HuH-7 (cell line): ENCODE measurements around the gene DMRT1.
A peak's percentile ranks its signal among the peaks of the same experiment; 100 is the strongest.
"Not testable (repeated sequence)": the region's sequence is repeated elsewhere in the genome, so short reads cannot be mapped to it uniquely, and the experiment has no call there.

Experiments used
- DNase-seq: peaks from one replicate; pipeline ENCODE4 v3.0.0; 2011; ENCODE audit warnings: low spot score

The DMRT1 gene

DNA sequence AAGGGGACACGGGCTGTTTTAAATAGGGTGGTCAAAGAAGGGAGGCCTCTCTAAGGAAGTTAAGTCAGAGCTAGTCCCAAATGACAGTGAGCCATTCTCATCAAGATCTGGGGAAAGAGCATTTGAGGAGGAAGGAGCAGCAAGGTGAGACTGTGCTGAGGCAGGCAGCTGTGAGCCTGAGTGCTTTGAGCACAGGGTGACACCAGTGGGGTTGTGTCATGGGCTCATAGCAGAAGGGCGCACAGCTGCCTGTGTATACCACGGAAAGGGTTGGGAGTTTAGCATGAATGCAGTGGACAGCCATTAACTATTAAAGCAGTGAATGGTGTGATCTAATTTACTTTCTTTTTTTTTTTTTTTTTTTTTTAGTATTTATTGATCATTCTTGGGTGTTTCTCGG is 19.2 kb downstream of the DMRT1 start:
- no peak for DNase-seq

DNA sequence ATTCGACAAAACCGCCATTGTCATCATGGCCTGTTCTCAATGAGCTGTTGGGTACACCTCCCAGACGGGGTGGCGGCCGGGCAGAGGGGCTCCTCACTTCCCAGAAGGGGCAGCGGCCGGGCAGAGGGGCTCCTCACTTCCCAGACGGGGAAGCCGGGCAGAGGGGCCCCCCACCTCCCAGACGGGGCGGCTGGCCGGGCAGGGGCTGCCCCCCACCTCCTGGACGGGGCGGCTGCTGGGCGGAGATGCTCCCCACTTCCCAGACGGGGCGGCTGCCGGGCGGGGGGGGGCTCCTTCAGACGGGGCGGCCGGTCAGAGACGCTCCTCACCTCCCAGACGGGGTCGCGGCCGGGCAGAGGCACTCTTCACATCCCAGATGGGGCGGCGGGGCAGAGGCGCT is 20.0 kb downstream of the DMRT1 start:
- DNase-seq: not testable (repeated sequence)

DNA sequence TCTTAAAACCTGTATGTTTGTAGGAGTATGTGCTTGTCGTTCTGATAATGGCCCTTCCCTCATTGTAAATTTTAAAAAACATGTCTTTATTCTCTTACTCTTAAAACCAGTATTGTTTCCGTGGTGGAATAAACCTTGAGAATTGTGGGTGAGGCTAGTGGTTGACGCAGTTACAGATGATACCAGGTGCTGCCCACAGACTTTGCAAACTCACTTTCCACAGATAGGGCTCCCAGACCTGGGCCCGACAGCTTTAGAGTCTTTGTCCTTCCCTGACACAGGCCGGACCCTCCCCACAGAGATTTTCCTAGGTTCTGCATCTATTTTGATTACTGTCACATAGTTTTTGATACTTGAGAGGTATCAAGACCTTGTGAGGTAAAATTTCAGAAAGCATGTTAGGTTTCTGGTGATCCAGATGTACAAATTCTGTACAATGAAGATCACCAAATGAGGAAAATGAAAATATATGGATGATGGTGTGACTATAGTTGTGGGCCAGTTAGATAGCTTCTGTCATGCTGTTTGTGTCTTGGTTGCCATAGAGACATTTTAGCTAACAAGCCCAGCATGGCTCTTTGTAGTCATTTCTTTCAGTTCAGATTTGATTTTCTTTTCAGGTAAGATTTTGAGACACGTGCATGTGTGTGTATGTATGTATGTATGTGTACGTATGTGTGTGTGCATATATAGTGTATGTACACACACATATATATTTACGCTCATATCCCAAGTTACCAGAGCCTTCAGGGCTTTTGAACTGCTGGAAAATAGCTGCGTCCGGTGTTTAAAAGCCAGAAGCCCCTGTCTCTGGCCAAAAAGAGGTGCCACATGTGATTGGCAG is 33.8 kb downstream of the DMRT1 start:
- DNase-seq: no peak

DNA sequence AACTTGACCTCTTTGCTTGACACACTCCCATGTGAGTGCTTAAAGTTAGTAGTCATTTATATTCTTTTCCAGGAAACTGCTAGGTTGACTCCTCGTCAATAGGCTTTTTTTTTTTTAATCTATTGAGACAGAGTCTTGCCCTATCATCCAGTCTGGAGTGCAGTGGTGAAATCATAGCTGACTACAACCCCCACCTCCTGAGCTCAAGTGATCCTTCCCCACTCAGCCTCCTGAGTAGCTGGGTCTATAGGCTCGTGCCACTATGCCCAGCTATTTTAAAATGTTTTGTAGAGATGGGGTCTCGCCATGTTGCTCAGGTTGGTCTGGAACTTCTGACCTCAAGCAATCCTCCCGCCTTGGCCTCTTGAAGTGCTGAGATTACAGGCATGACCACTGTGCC is 34.9 kb downstream of the DMRT1 start:
- no peak for DNase-seq

DNA sequence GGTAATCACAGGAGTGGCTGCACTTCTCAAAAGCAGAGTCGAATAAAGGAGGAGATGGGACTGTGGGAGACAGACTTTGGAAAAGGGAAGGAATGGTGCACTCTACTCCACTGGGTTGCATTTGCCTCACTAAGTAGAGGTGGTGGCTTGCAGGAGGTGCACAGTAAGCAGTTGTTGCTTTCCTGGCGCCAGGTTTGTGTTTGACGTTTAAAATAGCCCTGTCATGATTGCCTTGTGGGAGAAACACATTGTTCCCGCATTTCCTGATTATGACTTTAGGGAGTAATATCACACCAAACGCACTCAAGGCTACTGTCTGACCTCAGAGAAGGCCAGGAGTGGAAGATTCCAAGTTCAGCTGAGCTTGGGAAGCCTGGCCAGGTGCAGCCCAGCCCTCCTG is 36.7 kb downstream of the DMRT1 start:
- DNase-seq: no peak

DNA sequence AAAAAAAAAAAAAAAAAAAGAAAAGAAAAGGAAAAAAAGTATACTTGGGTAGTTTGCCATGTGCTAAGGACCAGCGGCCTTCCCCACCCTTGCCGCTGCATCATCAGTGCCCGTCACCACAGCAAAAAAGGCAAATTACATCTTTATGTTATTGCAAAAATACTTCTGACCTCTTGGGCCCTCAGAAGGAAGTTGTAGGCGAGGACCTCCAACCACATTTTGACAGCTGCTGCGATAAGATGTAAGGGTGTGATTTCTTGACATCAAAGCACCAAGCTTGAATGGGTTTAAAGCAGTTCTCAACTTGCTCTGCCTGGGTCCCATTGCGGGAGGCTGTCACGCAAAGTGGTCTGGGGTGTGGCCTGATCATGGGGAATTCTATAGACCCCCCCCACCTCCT is 39.2 kb downstream of the DMRT1 start:
- DNase-seq: no peak

DNA sequence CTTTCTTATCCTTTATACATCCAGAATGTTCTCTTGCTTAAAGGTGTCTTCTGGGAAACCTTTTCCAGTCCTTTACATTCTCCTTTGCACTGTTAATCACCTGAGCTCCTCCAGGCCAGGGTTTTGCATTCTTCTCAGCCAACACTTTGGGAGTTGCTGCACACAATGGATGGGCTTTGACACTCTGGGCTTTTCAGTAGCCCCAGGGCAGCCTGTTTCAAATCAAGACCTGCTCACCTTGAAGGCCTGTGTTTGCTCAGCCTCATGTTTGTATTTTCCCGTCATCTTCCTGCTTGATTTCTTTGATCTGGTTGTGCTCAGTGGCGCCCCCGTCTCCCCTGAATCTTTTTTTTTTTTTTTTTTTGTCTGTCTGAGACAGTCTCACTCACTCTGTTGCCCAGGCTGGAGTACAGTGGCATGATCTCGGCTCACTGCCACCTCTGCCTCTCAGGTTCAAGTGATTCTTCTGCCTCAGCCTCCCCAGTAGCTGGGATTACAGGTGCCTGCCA is 41.0 kb downstream of the DMRT1 start:
- DNase-seq: no peak

DNA sequence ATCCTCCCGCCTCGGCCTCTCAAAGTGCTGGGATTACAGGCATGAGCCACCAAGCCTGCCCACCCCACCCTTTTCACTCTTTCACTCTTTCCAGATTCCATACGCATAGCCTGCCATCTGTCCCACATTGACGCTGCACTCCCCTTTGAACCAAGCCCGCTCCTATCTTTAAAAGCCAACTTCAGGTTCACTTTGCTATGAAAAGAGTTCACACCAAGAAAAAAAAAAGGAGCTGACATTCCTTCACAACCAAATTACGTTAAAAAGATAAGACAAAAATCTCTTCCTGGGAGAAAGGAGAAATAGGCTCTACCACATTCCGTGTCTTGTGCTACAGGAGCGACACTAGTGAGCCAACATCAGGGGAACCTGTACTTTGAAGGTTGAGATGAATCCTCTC is 41.5 kb downstream of the DMRT1 start:
- DNase-seq: no peak

DNA sequence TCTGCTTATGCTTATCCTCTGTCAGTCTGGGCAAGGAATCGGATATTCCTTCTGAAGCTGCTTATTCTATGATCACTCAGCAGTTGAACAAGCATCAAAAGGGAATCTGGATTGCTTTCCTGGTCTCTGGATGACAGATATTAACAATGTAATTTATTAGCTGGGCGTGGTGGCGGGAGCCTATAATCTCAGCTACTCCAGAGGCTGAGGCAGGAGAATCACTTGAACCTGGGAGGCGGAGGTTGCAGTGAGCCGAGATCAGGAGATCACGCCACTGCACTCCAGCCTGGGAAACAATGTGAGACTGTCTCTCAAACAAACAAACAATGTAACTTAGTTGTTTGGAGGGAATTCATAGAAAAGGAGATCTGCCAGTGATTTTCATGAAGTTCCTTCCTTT is 45.4 kb downstream of the DMRT1 start:
- DNase-seq: no peak

DNA sequence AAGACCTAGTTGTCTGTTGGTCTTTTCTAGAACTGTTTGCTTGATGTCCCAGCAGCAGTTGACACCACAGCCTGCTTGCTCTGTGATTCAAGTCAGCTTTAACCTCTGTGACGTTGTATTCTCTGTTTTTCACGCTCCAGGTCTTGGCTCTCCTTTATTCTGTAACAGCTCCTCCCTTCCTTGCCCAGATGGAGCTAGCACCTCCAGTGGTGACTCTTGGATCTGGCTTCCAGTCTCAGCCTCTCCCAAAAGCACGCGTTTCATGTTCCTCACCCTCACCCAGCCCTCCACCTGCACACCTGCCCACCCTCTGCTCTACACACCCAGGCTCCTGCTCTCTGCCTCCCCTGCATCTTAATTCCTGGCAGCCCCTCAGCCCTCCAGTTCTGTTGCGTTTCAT is 50.6 kb downstream of the DMRT1 start:
- no peak for DNase-seq

DNA sequence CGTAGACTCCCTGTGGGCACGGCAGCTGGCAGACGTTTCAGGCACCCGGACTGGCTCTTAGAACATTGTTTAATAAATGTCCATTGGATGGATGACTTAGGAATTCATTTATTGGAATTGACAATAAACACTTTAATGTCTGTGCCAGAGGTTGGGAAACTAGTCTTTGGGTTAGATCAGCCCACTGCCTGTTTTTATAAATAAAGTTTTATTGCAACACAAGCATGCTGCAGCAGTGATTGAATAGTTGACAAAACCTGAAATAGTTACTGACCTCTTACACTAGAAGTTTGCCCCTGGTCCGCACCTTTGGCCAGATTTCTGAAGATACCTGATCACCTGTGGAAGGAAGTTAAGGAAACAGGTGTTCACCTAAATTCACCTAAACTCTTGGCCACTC is 51.6 kb downstream of the DMRT1 start:
- no peak for DNase-seq

DNA sequence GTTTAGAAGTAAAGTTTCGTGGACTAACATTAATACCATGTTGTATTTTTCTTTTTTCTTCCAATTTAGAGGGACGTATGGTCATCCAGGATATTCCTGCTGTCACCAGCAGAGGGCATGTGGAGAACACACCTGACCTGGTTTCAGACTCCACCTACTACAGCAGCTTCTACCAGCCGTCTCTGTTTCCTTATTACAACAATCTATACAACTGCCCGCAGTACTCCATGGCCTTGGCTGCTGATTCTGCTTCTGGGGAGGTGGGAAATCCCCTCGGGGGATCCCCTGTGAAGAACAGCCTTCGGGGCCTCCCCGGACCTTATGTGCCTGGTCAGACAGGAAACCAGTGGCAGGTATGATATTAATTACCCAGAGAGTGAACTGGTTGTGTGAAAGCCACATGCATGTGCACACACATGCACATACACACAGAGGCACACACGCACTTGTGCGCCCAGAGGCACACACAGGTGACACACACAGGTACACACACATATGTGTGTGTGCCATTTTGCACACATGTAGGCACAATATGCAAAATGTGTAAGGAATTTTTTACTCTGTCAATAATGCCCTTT is 52.4 kb downstream of the DMRT1 start:
- peak; percentile 54 for DNase-seq

DNA sequence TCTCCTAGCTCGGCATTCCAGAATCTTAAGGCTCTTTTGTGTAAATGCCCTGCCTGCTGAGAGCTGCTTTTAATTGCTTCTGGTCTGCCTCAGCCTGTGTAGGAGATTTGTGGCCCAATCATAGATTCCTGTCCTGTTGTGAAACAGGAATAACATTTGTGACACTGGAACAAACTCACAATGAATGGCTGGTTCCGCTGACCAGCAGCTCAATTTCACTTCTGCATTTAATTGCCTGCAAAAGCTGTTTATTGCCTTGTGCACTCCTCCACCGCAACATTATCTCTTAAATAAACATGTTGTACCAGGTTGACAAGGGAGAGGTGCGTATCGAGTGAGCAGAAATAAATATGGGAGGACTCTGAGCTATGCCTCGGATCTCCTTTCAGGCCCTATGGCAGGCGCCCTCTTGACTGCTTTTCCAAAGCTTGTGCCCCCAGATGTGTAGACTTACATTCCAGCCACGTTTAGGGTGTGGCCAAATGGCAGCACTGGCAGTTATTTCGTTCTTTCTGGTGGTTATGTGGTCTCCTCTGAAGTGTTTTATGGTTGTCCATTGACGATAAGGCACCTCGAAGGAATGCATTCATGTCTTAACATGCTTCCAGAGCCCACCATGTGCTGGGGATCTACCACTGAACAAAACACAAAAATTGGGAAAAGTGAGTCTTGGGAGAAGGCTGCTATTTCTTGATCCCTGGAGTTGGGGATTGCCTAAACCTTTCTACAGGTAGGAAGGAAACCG is 58.1 kb downstream of the DMRT1 start:
- no peak for DNase-seq

DNA sequence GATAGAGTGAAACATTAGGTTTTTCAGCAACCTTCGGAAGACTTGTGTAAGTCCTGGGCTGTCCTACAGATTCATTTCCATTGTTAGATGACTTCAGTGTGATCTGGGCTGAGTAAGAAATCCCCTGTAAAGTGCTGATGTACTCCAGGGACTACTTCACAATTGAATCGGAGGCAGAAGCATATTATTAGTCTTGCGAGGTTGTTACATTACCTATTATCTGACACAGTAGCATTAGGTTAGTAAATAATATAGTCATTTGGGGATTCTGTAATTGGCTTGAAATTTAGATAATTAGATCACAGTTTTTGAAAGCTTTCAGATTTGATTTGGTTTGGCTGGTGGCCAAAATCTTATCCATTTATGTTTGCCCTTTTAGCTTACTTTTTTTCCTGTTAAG is 62.4 kb downstream of the DMRT1 start:
- DNase-seq: no peak

DNA sequence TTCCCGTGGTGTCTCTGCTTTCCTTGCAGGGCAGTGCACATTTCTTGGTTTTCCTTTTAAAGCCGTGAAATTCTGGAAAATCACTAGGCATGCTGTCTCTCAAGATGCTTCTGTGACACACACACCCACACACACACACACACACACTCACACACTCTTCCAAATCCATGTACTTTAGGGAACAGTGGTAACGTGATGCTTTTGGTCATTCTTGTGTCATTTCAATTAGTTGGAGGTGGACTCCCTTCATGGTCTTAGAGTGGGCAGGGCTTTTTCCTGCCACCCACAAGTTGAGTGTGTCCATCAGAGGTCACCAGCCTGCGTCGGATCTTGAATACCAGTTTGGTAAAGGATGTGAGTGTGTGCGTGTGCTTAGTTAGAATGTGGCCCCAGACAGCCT is 64.4 kb downstream of the DMRT1 start:
- no peak for DNase-seq

DNA sequence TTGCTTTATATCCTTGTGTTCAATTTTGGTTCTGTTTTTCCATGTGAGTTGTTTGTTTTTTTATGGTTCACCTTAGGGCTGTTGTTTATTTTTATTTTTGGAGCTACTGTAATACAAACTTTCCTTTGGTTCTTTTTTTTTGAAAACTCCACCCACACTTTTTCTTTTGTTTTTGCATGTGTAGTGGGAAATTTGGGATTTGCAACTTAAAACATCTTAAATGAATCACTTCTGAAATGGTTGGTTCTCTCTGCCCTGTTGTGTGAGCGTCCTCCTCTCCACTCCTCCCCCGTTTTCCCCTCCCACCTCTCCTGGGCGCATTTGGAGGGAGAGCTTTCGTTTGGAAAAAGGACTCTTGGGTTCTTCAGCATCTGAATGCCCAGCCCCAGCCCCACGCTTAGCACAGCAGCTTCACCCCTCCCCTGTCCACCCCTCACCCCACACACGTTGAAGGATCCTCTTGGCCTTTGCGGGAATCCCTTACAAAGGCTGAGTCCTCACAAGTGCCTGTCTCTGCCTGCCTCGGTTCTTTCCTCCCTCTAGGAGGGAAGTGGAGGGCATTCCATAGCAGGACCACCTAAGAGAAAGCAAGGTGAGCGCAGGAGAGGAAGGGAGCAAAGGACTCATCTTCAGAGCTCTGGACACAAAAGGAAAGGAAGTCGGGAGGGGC is 67.2 kb downstream of the DMRT1 start:
- no peak for DNase-seq

DNA sequence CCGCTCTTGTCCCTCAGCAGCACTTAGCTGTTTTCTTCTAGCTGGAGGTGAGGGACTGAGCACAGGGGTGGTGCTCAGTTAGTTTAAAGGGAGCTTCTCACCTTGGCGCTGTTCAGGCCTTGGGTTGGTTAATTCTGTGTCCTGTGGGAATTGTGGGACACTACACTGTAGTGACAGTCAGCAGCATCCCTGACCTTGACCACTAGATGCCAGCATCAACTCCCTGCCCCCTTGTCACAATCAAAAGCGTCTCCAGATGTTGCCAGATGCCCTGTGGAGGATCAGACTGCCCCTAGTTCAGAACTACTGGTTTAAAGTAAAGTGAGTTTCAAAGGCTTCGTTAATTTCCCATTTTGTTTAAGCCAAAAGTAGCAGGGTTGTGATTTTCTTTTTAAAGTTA is 69.5 kb downstream of the DMRT1 start:
- no peak for DNase-seq

DNA sequence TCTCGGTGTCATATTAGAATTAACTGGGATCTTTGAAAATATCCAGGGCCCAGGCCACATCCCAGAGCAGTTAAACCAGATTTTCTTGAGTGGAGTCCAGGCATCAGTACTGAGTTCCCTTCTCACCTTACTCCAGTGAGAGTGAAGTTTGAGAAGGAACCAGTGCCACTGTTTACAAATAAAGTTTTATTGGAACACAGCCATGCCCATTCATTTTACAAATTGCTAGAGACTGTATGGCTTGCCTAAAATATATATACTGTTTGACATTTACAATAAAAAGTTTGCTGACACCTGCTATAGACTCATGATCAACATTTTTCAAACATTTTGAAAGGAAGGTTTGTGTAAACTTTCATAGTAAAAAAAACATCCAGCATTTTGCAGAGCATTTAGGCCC is 71.3 kb downstream of the DMRT1 start:
- DNase-seq: no peak

DNA sequence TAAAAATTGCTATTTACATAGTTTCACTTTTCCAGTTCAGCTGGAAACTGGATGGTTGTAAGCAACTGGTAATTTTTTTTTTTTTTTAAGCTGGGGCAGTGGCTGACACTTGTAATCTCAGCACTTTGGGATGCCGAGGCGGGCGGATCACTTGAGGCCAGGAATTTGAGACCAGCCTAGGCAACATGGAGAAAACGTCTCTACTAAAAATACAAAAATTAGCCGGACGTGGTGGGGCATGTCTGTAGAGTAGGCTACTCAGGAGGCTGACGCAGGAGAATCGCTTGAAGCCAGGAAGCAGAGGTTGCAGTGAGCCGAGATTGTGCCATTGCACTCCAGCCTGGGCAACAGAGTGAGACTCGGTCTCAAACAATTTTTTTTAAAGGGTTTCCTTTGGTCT is 72.0 kb downstream of the DMRT1 start:
- not testable (repeated sequence) for DNase-seq

DNA sequence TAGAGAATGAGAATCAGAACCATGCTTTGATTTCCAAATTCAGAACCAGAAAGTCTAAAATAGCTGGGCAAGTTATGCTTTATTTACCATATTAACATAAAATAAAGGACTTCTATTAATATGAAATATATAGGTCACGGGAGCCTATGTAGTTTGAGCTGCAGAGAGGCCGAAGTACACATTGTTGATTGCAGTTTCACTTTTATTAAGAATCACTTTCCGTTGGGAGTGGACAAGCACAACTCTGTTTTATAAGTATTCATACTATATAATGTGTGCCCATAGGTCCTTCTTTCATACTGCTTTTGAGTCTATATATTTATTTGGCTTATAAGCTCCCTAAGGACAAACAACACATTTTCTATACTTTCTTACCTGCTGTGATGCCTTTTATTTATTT is 76.2 kb downstream of the DMRT1 start:
- DNase-seq: no peak

DNA sequence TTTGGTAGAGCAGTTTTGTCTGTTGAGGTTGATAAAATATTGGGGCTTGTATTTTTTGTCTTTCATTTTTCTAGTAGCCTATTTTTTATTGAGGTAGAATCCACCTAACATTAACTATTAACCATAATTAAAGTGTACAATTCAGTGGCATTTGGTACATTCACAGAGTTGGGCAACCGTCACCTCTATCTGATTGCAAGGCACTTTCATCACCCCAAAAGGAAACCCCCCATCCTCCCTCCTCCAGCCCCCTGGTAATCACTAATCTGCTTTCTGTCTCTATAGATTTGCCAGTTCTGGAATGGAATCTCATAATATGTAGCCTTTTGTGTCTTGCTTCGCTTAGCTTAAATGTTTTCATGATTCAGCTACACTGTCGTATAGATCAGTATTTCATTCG is 79.4 kb downstream of the DMRT1 start:
- DNase-seq: no peak

DNA sequence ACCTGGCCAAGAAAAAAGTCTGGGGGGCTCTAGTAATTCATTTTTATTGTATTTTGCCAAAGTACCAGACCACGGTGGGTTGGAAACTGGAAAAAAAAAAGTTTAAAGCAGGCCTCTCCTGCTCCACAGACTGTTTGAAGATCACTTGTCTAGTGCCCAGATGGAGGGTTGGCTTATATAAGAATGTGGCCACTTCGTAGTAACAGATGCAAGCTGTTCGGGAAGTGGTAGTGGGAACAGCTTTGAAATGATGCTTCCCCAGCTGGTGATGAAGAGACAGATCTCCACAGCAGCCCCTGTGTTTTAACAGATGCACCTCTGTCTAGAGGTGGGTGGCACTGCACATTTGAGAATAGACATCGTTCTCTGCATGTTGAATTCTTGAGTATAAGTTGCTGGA is 80.7 kb downstream of the DMRT1 start:
- no peak for DNase-seq

DNA sequence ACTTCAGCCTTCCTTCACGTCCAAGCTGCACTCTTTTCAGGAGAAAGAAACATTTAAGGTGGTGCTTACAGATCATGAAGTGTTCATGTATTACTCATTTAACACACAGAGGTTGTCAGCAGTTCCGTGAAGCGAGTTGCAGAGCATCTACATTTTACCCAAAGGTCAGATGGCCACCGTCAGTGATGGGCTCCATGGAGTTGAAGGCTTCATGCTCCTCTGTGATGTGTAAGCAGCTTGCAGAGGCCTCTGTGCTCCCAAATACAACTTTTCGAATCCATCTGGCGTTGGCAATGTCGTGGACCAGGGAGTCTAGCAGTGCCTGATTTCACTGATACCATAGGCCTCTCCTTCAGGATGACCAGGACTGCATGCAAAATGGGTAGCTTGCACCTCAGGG is 81.2 kb downstream of the DMRT1 start:
- no peak for DNase-seq
